Stomach (tissue), 9 donors: ENCODE data around the gene COL4A1. TPM values are rescaled to one million over a fixed set of nuclear protein-coding genes. Genes with fewer than 3 reads are reported as not detected.

ENCODE experiments used
- DNase-seq, 2 donors: peaks; one replicate each; pipeline versions ENCODE4 v3.0.0 to v3.0.0-alpha.2; 2013 to 2019
- H3K27ac ChIP-seq, 5 donors: fragments of 200-600 bp in 4 of 5; sonication (generic) in 4 of 5; one replicate each; pipeline ENCODE4 v1.5.1; 2013 to 2019; ENCODE audit warnings: mild to moderate bottlenecking in 1 of 5, moderate library complexity in 1 of 5
- H3K27me3 ChIP-seq, 3 donors: fragments of 200-600 bp; sonication (generic); one replicate each; pipeline ENCODE4 v1.5.1; 2017 to 2019; ENCODE audit warnings: mixed run types in 1 of 3
- H3K36me3 ChIP-seq, 4 donors: fragments of 200-600 bp; sonication (generic); 1 replicate in 3 of 4; 2 replicates in 1 of 4; pipeline ENCODE4 v1.5.1; 2016 to 2019
- H3K4me1 ChIP-seq, 4 donors: fragments of 200-600 bp; sonication (generic); one replicate each; pipeline ENCODE4 v1.5.1; 2016 to 2019
- H3K4me3 ChIP-seq, 4 donors: fragments of 200-600 bp; sonication (generic) in 3 of 4; one replicate each; pipeline ENCODE4 v1.5.1; 2016 to 2019; ENCODE audit warnings: mild to moderate bottlenecking in 1 of 4
- H3K9me3 ChIP-seq, 4 donors: fragments of 200-600 bp; sonication (generic); one replicate each; pipeline ENCODE4 v1.5.1; 2016 to 2019
- EP300 ChIP-seq: sonication (generic); formaldehyde crosslinking; IDR thresholded peaks from one replicate; pipeline ENCODE4 v1.6.1; 2017; ENCODE audit warnings: antibody characterized with exemption
- POLR2A ChIP-seq, 4 donors: fragments of 450-650 bp; IDR thresholded peaks; one replicate each; pipeline ENCODE4 v1.6.1; 2016; ENCODE audit warnings: antibody characterized with exemption in 4 of 4, control low read depth in 2 of 4, mild to moderate bottlenecking in 1 of 4, moderate library complexity in 1 of 4
- POLR2AphosphoS5 ChIP-seq, 3 donors: sonication (generic); formaldehyde crosslinking; IDR thresholded peaks; one replicate each; pipeline ENCODE4 v1.6.1; 2016; ENCODE audit warnings: antibody characterized with exemption in 3 of 3
- WGBS, 5 donors: extraction: QIAGEN DNeasy Blood & Tissue Kit in 3 of 5; methylation state at CpG; one replicate each; pipeline versions ENCODE4 v1.1.5 to v1.1.7; 2013 to 2018; 5-methylcytosine and 5-hydroxymethylcytosine counted together
- intact Hi-C: fragments of 100-400 bp; cut with DNase I; formaldehyde crosslinking; loops from one replicate; pipeline ENCODE4 v1.15.1; 2023; ENCODE audit warnings: low total_unique reads
- polyA plus RNA-seq, 3 donors: library from polyadenylated mRNA; stranded (reverse); fragments of 200-250 nt; gene quantifications; one replicate each; pipeline ENCODE4 v1.2.3, GENCODE V29; 2013
- total RNA-seq, 5 donors: library from RNA; depleted of rRNA; stranded (reverse); fragments of >200 nt; gene quantifications; one replicate each; pipeline versions ENCODE4 v1.1.0 to v1.2.3, GENCODE V29; 2014 to 2016
- TF ChIP-seq, protein P1 (sequence below), 7 experiments: fragments of 450-650 bp in 4 of 7; fragments of 200-600 bp in 3 of 7; sonication (generic) in 3 of 7; IDR thresholded peaks; one replicate each; pipeline ENCODE4 v1.5.1; 2016 to 2019; ENCODE audit warnings: antibody characterized with exemption in 7 of 7, control low read depth in 2 of 7, mild to moderate bottlenecking in 1 of 7
- donor health status: healthy with polysubstance abuse.
- donor health status: Bipolar disorder and iron deficiency.
- donor health status: healthy.

Gene COL4A1
- total and polyA plus RNA-seq, 8 donors, result 18.8 to 798 (median 133) TPM

DNA sequence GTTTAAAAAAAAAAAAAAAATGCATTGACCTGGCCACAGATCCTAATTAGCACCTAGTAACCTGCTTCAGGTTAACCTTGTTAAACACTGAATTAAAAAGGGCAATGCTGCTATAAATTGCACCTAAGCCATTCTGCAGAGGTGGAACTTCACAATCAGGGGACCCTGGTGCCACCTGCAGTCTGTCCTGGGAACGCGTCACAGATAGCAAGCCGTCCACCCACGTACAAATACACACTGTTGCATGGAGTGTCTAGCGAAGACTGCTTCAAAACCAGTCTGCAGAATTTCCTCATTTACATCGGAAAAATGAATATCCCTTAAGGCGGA is 169.3 kb downstream of the COL4A1 start:
- H3K4me3 ChIP-seq, result peak overlapping the region; percentile 56 to 66 (median 59)
- TF ChIP-seq POLR2A (IDR thresholded peaks at IDR 0.05), result no peak
- TF ChIP-seq, protein P1, sequence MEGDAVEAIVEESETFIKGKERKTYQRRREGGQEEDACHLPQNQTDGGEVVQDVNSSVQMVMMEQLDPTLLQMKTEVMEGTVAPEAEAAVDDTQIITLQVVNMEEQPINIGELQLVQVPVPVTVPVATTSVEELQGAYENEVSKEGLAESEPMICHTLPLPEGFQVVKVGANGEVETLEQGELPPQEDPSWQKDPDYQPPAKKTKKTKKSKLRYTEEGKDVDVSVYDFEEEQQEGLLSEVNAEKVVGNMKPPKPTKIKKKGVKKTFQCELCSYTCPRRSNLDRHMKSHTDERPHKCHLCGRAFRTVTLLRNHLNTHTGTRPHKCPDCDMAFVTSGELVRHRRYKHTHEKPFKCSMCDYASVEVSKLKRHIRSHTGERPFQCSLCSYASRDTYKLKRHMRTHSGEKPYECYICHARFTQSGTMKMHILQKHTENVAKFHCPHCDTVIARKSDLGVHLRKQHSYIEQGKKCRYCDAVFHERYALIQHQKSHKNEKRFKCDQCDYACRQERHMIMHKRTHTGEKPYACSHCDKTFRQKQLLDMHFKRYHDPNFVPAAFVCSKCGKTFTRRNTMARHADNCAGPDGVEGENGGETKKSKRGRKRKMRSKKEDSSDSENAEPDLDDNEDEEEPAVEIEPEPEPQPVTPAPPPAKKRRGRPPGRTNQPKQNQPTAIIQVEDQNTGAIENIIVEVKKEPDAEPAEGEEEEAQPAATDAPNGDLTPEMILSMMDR (IDR thresholded peaks at IDR 0.05), result peak in 2 of 7 experiments; percentile 8 to 21
- peak in 1 of 2 donors; percentile 80 for DNase-seq
- 0 to 1% (median 1%) methylated on average over 7 of the region's 7 CpGs for WGBS, 5 donors
- H3K9me3 ChIP-seq, result no peaks in the 10 kb centered on the region
- intact Hi-C loops, result no loop called here
- peaks cover 4 to 23% (median 17%) of the 10 kb centered on the region in 4 donors for H3K4me1 ChIP-seq
- peaks cover 0 to 3% (median 0%) of the 10 kb centered on the region in 3 donors for H3K27me3 ChIP-seq
- H3K27ac ChIP-seq, result peak overlapping the region; percentile 21 to 86 (median 72)
- no peaks in the 10 kb centered on the region for H3K36me3 ChIP-seq

DNA sequence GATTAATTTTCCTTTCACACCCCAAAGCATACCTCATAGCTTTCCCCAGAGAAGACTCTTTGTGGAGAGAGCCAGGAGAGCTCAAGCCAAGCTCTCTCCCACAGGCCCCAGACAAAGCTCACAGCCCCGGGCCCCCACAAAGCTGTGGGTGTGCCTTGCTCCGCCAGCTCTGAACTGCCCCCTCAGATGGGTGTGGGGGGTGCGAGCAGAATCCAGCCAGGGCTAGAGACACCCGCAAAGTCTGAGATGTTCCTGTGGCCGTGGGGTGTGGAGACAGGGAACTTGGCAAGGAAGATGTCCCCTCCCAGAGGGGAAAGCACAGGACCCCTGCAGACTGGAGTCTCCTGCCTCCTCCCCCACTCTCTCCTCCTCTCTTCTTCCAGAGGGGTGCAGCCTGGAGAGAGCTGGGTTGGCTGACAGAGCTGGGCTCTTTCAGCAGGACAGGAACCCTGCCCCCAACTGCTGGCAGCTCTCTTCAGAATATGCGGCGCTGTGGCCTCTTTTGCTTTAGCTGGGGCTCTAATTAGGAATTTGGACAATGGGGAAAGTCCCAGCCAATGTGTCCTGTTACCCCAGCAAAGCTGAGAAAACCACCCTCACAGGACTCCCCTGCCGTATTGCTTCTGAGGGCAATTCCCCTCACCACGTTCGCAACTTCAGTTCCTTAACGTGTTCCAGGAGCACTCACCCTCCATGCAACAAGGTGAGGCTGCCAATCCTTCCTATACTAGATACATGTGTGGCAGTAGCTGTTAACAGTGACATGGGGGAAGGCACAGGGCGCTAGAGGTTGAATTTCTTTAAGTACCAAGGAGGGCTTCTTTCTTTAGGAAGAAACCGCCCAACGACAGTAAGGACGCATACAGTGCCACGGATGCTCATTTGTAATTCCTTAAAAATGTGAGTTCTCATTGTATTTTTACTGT is 170.0 kb downstream of the COL4A1 start:
- intact Hi-C loops, result no loop called here
- H3K4me1 ChIP-seq, result peaks cover 4 to 23% (median 17%) of the 10 kb centered on the region in 4 donors
- DNase-seq, result peak in 1 of 2 donors; percentile 38
- H3K27ac ChIP-seq, result peak overlapping the region in 3 of 5 donors; percentile 72 to 86 (median 74)
- H3K9me3 ChIP-seq, result no peaks in the 10 kb centered on the region
- TF ChIP-seq POLR2AphosphoS5 (IDR thresholded peaks at IDR 0.05) (no peak), EP300 (no peak), POLR2A (IDR thresholded peaks at IDR 0.05) (no peak)
- TF ChIP-seq, protein P1 (IDR thresholded peaks at IDR 0.05), result no peak
- peak overlapping the region in 2 of 4 donors; percentile 56 to 66 for H3K4me3 ChIP-seq
- no peaks in the 10 kb centered on the region for H3K36me3 ChIP-seq
- H3K27me3 ChIP-seq, result peaks cover 0 to 9% (median 0%) of the 10 kb centered on the region in 3 donors
- 38 to 50% (median 48%) methylated on average over 15 to 16 of the region's 16 CpGs for WGBS, 5 donors

DNA sequence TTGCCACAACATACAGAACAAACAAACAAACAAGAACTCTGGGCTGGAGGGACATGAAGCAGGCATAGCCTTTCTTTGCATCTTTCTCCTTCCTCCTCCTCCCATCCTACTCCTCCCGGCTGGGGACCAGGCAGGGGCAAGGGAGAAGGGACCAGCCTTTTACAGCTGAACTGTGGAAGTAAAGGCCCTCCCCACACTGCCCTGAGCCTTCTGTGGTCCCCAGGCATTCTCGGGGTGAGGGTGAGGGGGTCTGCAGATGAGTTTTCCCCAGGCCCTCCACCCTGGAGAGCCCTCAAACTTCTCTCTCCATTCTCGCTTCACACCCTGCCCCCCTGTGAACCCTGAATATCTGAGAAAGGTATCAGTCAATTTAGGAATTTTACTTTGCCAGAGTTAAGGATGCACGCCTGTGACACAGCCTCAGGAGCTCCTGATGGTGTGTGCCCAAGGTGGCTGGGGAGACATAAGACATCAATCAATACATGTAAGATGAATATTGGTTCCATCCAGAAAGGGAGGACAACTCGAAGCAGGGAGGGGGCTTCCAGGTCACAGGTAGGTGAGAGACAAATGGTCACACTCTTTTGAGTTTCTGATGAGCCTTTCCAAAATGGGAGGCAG is 170.9 kb downstream of the COL4A1 start:
- Histone ChIP-seq H3K4me1 (peaks cover 4 to 23% (median 17%) of the 10 kb centered on the region in 4 donors), H3K27me3 (peaks cover 0 to 9% (median 0%) of the 10 kb centered on the region in 3 donors), H3K4me3 (no peak overlapping the region), H3K36me3 (no peaks in the 10 kb centered on the region), H3K27ac (no peak overlapping the region), H3K9me3 (no peaks in the 10 kb centered on the region)
- intact Hi-C loops, result no loop called here
- DNase-seq, result no peak
- TF ChIP-seq EP300, result no peak
- TF ChIP-seq POLR2AphosphoS5 (IDR thresholded peaks at IDR 0.05), result no peak
- TF ChIP-seq POLR2A (IDR thresholded peaks at IDR 0.05), result no peak
- TF ChIP-seq, protein P1 (IDR thresholded peaks at IDR 0.05), result no peak
- 63 to 82% (median 74%) methylated on average over 5 of the region's 5 CpGs for WGBS, 5 donors

DNA sequence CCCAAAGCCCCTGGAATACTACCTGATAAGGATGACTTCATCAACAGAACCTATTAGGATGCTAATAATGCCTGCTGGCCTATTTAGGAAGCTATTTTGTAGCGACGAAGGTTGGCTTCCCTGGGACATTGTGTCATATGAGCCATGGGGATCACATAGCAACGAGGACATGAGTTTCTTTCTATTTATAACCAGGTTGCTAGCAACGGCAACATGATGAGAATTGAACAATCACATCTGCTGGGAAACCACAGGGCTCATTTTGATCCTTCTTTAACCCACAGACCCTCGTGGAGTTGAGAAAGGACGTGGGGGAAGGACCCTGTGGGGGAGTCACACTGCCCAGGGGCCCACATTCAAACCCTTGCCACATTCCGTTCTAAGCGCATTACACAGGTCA is 172.2 kb downstream of the COL4A1 start:
- TF ChIP-seq POLR2A (IDR thresholded peaks at IDR 0.05), result no peak
- no peak for TF ChIP-seq POLR2AphosphoS5 (IDR thresholded peaks at IDR 0.05)
- TF ChIP-seq, protein P1 (IDR thresholded peaks at IDR 0.05), result no peak
- TF ChIP-seq EP300, result no peak
- Histone ChIP-seq H3K36me3 (no peaks in the 10 kb centered on the region), H3K27me3 (peaks cover 0 to 9% (median 0%) of the 10 kb centered on the region in 3 donors), H3K27ac (no peak overlapping the region), H3K9me3 (no peaks in the 10 kb centered on the region), H3K4me3 (no peak overlapping the region), H3K4me1 (peaks cover 4 to 23% (median 17%) of the 10 kb centered on the region in 4 donors)
- 46 to 63% (median 60%) methylated on average over 8 of the region's 8 CpGs for WGBS, 5 donors
- DNase-seq, result peak in 1 of 2 donors; percentile 43
- intact Hi-C loops, result no loop called here
